Smooth muscle cell (in vitro differentiated cells): ENCODE data around the gene RPL12. TPM values are rescaled to one million over a fixed set of nuclear protein-coding genes. Genes with fewer than 3 reads are reported as not detected.

Experiments used
- DNase-seq: peaks from one replicate; lab custom pipeline; 2025; ENCODE audit not compliant: unreplicated experiment; lab: John Stamatoyannopoulos, UW
- H2AFZ ChIP-seq: fragments of 200-600 bp; sonication (generic); 2 replicates; pipeline ENCODE4 v1.6.0; 2016; ENCODE audit warnings: antibody characterized with exemption, low read depth, mild to moderate bottlenecking
- H3F3A ChIP-seq: fragments of 200-600 bp; sonication (generic); 2 replicates; pipeline ENCODE4 v1.6.0; 2017; ENCODE audit warnings: antibody characterized with exemption, low read depth
- H3K27ac ChIP-seq: fragments of 200-600 bp; sonication (generic); 2 replicates; pipeline ENCODE4 v1.5.1; 2016; ENCODE audit warnings: low read depth, mild to moderate bottlenecking
- H3K27me3 ChIP-seq: fragments of 200-600 bp; sonication (generic); 2 replicates; pipeline ENCODE4 v1.6.1; 2016; ENCODE audit warnings: low read depth, mild to moderate bottlenecking
- H3K36me3 ChIP-seq: fragments of 200-600 bp; sonication (generic); 2 replicates; pipeline ENCODE4 v1.5.1; 2016; ENCODE audit warnings: low read depth
- H3K4me1 ChIP-seq: fragments of 200-600 bp; sonication (generic); 2 replicates; pipeline ENCODE4 v1.5.1; 2016; ENCODE audit warnings: low read depth
- H3K4me2 ChIP-seq: fragments of 200-600 bp; sonication (generic); 2 replicates; pipeline ENCODE4 v1.6.0; 2016; ENCODE audit warnings: mild to moderate bottlenecking
- H3K4me3 ChIP-seq: fragments of 200-600 bp; sonication (generic); 2 replicates; pipeline ENCODE4 v1.5.1; 2016; ENCODE audit warnings: mild to moderate bottlenecking
- H3K79me2 ChIP-seq: fragments of 200-600 bp; sonication (generic); 2 replicates; pipeline ENCODE4 v1.6.0; 2016; ENCODE audit warnings: low read depth, mild to moderate bottlenecking
- H3K9ac ChIP-seq: fragments of 200-600 bp; sonication (generic); 2 replicates; pipeline ENCODE4 v1.6.0; 2016; ENCODE audit warnings: low read depth
- H3K9me3 ChIP-seq: fragments of 200-600 bp; sonication (generic); replicated peaks from 2 replicates; pipeline ENCODE4 v1.5.1; 2016; ENCODE audit warnings: low read depth
- H4K20me1 ChIP-seq: fragments of 200-600 bp; sonication (generic); 2 replicates; pipeline ENCODE4 v1.6.0; 2016; ENCODE audit warnings: low read depth
- CTCF ChIP-seq: fragments of 200-600 bp; sonication (generic); IDR thresholded peaks from 2 replicates; pipeline ENCODE4 v1.5.1; 2017; ENCODE audit warnings: borderline replicate concordance, mild to moderate bottlenecking, antibody characterized with exemption; ENCODE audit not compliant: insufficient read depth, poor library complexity, severe bottlenecking
- WGBS: methylation state at CpG from one replicate; pipeline ENCODE4 v1.1.7; 2016; ENCODE audit warnings: low lambda C conversion rate; 5-methylcytosine and 5-hydroxymethylcytosine counted together
- polyA plus RNA-seq: library from polyadenylated mRNA; unstranded; fragments of >200 nt; fragmentation: Nextera tagmentation; extraction: Ambion mirVana; gene quantifications from 2 replicates; pipeline ENCODE4 v1.2.1, GENCODE V29; 2016
- total RNA-seq: library from RNA; depleted of rRNA; stranded (reverse); fragments of >200 nt; gene quantifications from 2 replicates; pipeline ENCODE4 v1.2.3, GENCODE V29; 2014

The RPL12 gene
- total and polyA plus RNA-seq, 2 experiments from 2014 or later = 371 to 1,296 TPM

DNA sequence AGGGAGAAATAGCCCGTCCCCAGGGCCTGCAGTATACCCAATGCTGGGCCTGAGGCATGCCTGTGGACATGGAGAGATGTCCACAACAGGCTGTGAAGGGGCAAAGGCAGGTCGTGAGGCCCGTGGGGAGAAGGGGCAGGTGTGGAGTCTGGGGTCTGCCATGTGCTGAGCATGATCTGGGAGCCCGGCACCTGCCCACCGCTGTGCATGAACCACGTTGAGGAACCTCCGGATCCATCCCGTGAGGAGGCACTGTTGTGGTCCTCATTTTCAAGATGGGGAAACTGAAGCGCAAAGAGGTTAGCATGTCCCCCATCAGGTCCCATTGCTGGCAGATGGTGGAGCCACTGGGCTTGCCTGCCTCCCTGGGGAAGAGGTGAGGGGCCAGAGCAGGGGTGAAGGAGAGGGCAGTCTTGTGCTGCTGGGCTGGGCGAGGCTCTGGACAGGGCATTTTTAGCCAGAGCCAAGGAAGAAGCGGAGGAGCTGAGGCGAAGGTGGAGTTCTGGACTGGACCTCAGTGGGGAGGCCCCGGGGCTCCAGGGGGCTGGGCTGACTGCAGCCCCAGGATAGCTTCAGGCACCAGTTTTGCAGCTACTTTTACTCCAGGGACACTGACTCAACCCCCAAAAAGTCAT is 46.6 kb upstream of the RPL12 start:
- no peak overlapping the region for H3K27ac ChIP-seq
- 98% methylated on average over 13 of the region's 13 CpGs for WGBS
- H3K9ac ChIP-seq = no peak overlapping the region
- H3K79me2 ChIP-seq = no peaks in the 10 kb centered on the region
- DNase-seq = no peak
- H2AFZ ChIP-seq = no peak overlapping the region
- no peaks in the 10 kb centered on the region for H3K9me3 ChIP-seq
- H3F3A ChIP-seq = no peaks in the 10 kb centered on the region
- no peaks in the 10 kb centered on the region for H4K20me1 ChIP-seq
- no peaks in the 10 kb centered on the region for H3K4me1 ChIP-seq
- no peak overlapping the region for H3K4me3 ChIP-seq
- no peak for TF ChIP-seq CTCF
- H3K27me3 ChIP-seq = no peaks in the 10 kb centered on the region
- H3K4me2 ChIP-seq = no peak overlapping the region
- H3K36me3 ChIP-seq = no peaks in the 10 kb centered on the region

- Histone ChIP-seq H4K20me1 (no peaks in the 10 kb centered on the region), H3K9ac (no peak overlapping the region), H3K4me1 (no peaks in the 10 kb centered on the region), H3K36me3 (no peaks in the 10 kb centered on the region), H3K79me2 (no peaks in the 10 kb centered on the region), H3K4me2 (no peak overlapping the region), H3K27ac (no peak overlapping the region), H2AFZ (no peak overlapping the region), H3F3A (no peaks in the 10 kb centered on the region), H3K9me3 (no peaks in the 10 kb centered on the region), H3K27me3 (no peaks in the 10 kb centered on the region), H3K4me3 (no peak overlapping the region)
- 98% methylated on average over 12 of the region's 12 CpGs for WGBS
- no peak for TF ChIP-seq CTCF
- no peak for DNase-seq
Measured at GRCh38 chr9:127496974-127497373, 45.8 kb upstream of the RPL12 start.

DNA sequence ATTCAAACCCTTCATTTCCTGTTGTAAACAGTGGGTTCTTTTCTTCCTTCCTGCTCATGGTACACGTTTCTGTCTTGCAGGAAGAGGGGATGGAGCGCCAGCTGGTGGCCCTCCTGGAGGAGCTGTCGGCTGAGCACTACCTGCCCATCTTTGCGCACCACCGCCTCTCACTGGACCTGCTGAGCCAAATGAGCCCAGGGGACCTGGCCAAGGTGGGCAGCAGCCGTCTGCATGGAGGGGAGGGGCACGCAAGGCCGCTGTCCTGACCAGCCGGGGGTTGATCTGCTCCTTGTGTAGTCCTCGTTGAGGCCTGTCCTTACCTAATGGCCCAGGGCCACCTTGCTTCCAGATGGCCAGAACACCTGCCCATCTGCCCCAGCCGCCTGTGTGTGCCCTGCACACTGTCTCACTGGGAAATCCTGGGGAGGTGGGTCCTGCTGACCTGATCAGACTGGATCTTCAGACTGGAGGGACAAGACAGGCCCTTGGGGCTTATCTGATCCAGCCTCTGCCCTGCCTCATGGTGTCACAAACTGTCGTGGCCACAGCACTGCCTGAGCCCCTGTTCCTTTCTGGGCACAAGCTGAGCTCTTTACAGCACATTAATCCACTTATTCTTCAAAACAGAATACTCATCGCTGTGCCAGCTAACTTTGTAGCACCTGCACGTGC is 44.8 kb upstream of the RPL12 start:
- H3K9me3 ChIP-seq = no peaks in the 10 kb centered on the region
- no peak for TF ChIP-seq CTCF
- H3K79me2 ChIP-seq = no peaks in the 10 kb centered on the region
- no peak overlapping the region for H3K9ac ChIP-seq
- no peak overlapping the region for H3K27ac ChIP-seq
- no peaks in the 10 kb centered on the region for H3K4me1 ChIP-seq
- no peak overlapping the region for H2AFZ ChIP-seq
- no peak overlapping the region for H3K4me2 ChIP-seq
- H3F3A ChIP-seq = no peaks in the 10 kb centered on the region
- no peaks in the 10 kb centered on the region for H3K36me3 ChIP-seq
- no peaks in the 10 kb centered on the region for H4K20me1 ChIP-seq
- H3K4me3 ChIP-seq = no peak overlapping the region
- H3K27me3 ChIP-seq = no peaks in the 10 kb centered on the region
- no peak for DNase-seq
- 92% methylated on average over 14 of the region's 14 CpGs for WGBS

- H3K4me3 ChIP-seq = no peak overlapping the region
- whole genome bisulfite sequencing = 93% methylated on average over 9 of the region's 9 CpGs
- TF ChIP-seq CTCF = no peak
Measured at GRCh38 chr9:127494304-127494702, 43.1 kb upstream of the RPL12 start.

More at GRCh38 chr9:127494304-127494702, 43.1 kb upstream of the RPL12 start:
- Histone ChIP-seq H2AFZ (no peak overlapping the region), H3K27me3 (no peaks in the 10 kb centered on the region), H3K9me3 (no peaks in the 10 kb centered on the region), H3K36me3 (no peaks in the 10 kb centered on the region), H3K9ac (no peak overlapping the region), H3K79me2 (no peaks in the 10 kb centered on the region), H3K27ac (no peak overlapping the region), H3K4me2 (no peak overlapping the region), H4K20me1 (no peaks in the 10 kb centered on the region), H3F3A (no peaks in the 10 kb centered on the region), H3K4me1 (no peaks in the 10 kb centered on the region)
- no peak for DNase-seq
